HepG2 (cell line): ENCODE data around the gene TAP1. TPM values are rescaled to one million over a fixed set of nuclear protein-coding genes. Genes with fewer than 3 reads are reported as not detected.

Experiments
- ADNP ChIP-seq: sonication (generic); formaldehyde crosslinking; IDR thresholded peaks from 2 replicates; pipeline ENCODE4 v1.4.0; 2020; ENCODE audit warnings: missing genetic modification reagents
- ATF7-NPFF ChIP-seq: sonication (generic); formaldehyde crosslinking; IDR thresholded peaks from 2 replicates; pipeline ENCODE4 v1.8.1; 2023; ENCODE audit warnings: mild to moderate bottlenecking, low read depth, missing genetic modification reagents, moderate library complexity
- ETV6 ChIP-seq: sonication (generic); formaldehyde crosslinking; conservative IDR thresholded peaks from 2 replicates; pipeline ENCODE4 v1.4.0; 2020; ENCODE audit warnings: missing genetic modification reagents
- FOXK2 ChIP-seq: fragments of 450-650 bp; IDR thresholded peaks from 2 replicates; pipeline ENCODE4 v1.6.1; 2016
- IKZF1 ChIP-seq: fragments of 450-650 bp; IDR thresholded peaks from 2 replicates; pipeline ENCODE4 v1.7.1; 2016
- NFATC3 ChIP-seq: sonication (generic); formaldehyde crosslinking; IDR thresholded peaks from 2 replicates; pipeline ENCODE4 v1.5.1; 2020; ENCODE audit warnings: mild to moderate bottlenecking, missing genetic modification reagents
- NFKBIZ ChIP-seq: IDR thresholded peaks from 2 replicates; pipeline ENCODE4 v1.6.1; 2018; ENCODE audit warnings: missing genetic modification reagents, missing compliant biosample characterization
- RFXANK ChIP-seq: IDR thresholded peaks from 2 replicates; pipeline ENCODE4 v1.6.1; 2016
- SMYD3 ChIP-seq: sonication (generic); formaldehyde crosslinking; IDR thresholded peaks from 2 replicates; pipeline ENCODE4 v1.8.1; 2023; ENCODE audit warnings: mild to moderate bottlenecking, missing genetic modification reagents
- SNAPC5 ChIP-seq: sonication (generic); formaldehyde crosslinking; IDR thresholded peaks from 2 replicates; pipeline ENCODE4 v1.8.1; 2023; ENCODE audit warnings: mild to moderate bottlenecking, missing genetic modification reagents, borderline replicate concordance
- SOX5 ChIP-seq: IDR thresholded peaks from 2 replicates; pipeline ENCODE4 v1.6.1; 2016; ENCODE audit warnings: borderline replicate concordance
- ZBTB33 ChIP-seq: sonication (generic); formaldehyde crosslinking; IDR thresholded peaks from 2 replicates; pipeline ENCODE4 v1.4.0; 2020; ENCODE audit warnings: missing genetic modification reagents
- ZMYM4 ChIP-seq: sonication (generic); formaldehyde crosslinking; IDR thresholded peaks from 2 replicates; pipeline ENCODE4 v1.8.1; 2023; ENCODE audit warnings: mild to moderate bottlenecking, missing genetic modification reagents
- ZNF17 ChIP-seq: sonication (generic); formaldehyde crosslinking; IDR thresholded peaks from 2 replicates; pipeline ENCODE4 v1.5.0; 2020; ENCODE audit warnings: mild to moderate bottlenecking, missing genetic modification reagents
- ZNF383 ChIP-seq: sonication (generic); formaldehyde crosslinking; IDR thresholded peaks from 2 replicates; pipeline ENCODE4 v1.4.0; 2020; ENCODE audit warnings: missing genetic modification reagents, mild to moderate bottlenecking, borderline replicate concordance
- ZNF484 ChIP-seq: sonication (generic); formaldehyde crosslinking; IDR thresholded peaks from 2 replicates; pipeline ENCODE4 v1.5.1; 2020; ENCODE audit warnings: mild to moderate bottlenecking, low read depth, missing genetic modification reagents, borderline replicate concordance
- ZNF503 ChIP-seq: sonication (generic); formaldehyde crosslinking; IDR thresholded peaks from 2 replicates; pipeline ENCODE4 v1.4.0; 2020; ENCODE audit warnings: missing genetic modification reagents
- ZNF652 ChIP-seq: IDR thresholded peaks from 2 replicates; pipeline ENCODE4 v1.6.1; 2016; ENCODE audit warnings: low read depth, borderline replicate concordance
- ZNF781 ChIP-seq: sonication (generic); formaldehyde crosslinking; IDR thresholded peaks from 2 replicates; pipeline ENCODE4 v1.5.1; 2020; ENCODE audit warnings: borderline replicate concordance, mild to moderate bottlenecking, missing genetic modification reagents; ENCODE audit errors: not compliant biosample characterization
- ZSCAN31 ChIP-seq: sonication (generic); formaldehyde crosslinking; IDR thresholded peaks from 2 replicates; pipeline ENCODE4 v1.5.0; 2020; ENCODE audit warnings: low read depth, mild to moderate bottlenecking, missing genetic modification reagents
- polyA plus RNA-seq, 8 experiments: library from polyadenylated mRNA; depleted of rRNA in 3 of 8; stranded (reverse) in 7 of 8; unstranded in 1 of 8; fragments of >200 nt; fragmentation: Illumina TruSeq in 4 of 8; extraction: Trizol in 4 of 8; gene quantifications; 2 replicates each; pipeline versions ENCODE4 v1.2.1 to v1.2.3, GENCODE V29; 2011 to 2016; ENCODE audit warnings: low read depth in 4 of 8, missing spikeins in 1 of 8, mixed read lengths in 1 of 8; ENCODE audit not compliant: insufficient read depth in 1 of 8
- total RNA-seq, 5 experiments: library from RNA; depleted of rRNA; stranded (reverse); fragments of >200 nt; fragmentation: Illumina TruSeq; extraction: Trizol; gene quantifications; 2 replicates each; pipeline ENCODE4 v1.2.3, GENCODE V29; 2016; ENCODE audit warnings: low read depth in 1 of 5
- TF ChIP-seq, protein P1 (sequence below), 2 experiments: sonication (generic) in 1 of 2; formaldehyde crosslinking in 1 of 2; IDR thresholded peaks; 2 replicates each; pipeline versions ENCODE4 v1.5.1 to v1.6.1; 2011 to 2020; ENCODE audit warnings: borderline replicate concordance in 1 of 2, low read depth in 1 of 2, low read length in 1 of 2, mild to moderate bottlenecking in 1 of 2, missing genetic modification reagents in 1 of 2, moderate library complexity in 1 of 2
- TF ChIP-seq, protein P2 (sequence below): conservative IDR thresholded peaks from 2 replicates; pipeline ENCODE4 v1.6.1; 2018; ENCODE audit warnings: missing genetic modification reagents

The TAP1 gene
- total and polyA plus RNA-seq, 2 of the 13 experiments (the other 11 are each of a cell fraction or from before 2014, with no cell fraction given), result 31.2 to 52.2 TPM

GRCh38 chr6:32838114-32838958, 15.2 kb downstream of the TAP1 start, which contains the start of gene TAP2 (continued):
- TF ChIP-seq, protein P1, sequence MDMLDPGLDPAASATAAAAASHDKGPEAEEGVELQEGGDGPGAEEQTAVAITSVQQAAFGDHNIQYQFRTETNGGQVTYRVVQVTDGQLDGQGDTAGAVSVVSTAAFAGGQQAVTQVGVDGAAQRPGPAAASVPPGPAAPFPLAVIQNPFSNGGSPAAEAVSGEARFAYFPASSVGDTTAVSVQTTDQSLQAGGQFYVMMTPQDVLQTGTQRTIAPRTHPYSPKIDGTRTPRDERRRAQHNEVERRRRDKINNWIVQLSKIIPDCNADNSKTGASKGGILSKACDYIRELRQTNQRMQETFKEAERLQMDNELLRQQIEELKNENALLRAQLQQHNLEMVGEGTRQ (IDR thresholded peaks at IDR 0.05; ENCODE audit: low read depth, low read length), result no peak
- TF ChIP-seq, protein P1 (CRISPR knock-in tag; IDR thresholded peaks at IDR 0.05; ENCODE audit: borderline replicate concordance), result no peak
- TF ChIP-seq ZNF17 (CRISPR knock-in tag) (no peak), SMYD3 (no peak), ZNF503 (peak; percentile 74; the same call in 1 of the 2 replicates), ZSCAN31 (CRISPR knock-in tag) (peak; percentile 73; the same call in 1 of the 2 replicates), RFXANK (CRISPR knock-in tag) (peak; percentile 98), NFKBIZ (CRISPR knock-in tag) (peak; percentile 90; the same call in 1 of the 2 replicates), ZMYM4 (CRISPR knock-in tag) (peak; percentile 50), ETV6 (CRISPR knock-in tag) (no peak), ZBTB33 (CRISPR knock-in tag) (peak; percentile 60; the same call in 1 of the 2 replicates), ZNF781 (no peak), ATF7-NPFF (peak; percentile 81), IKZF1 (no peak), ADNP (CRISPR knock-in tag) (0 out of 2 replicates have a peak, but pooled peaks have one; percentile 7), SNAPC5 (CRISPR knock-in tag) (no peak), ZNF652 (peak; percentile 55; the same call in 1 of the 2 replicates), NFATC3 (CRISPR knock-in tag) (no peak), FOXK2 (no peak), SOX5 (CRISPR knock-in tag) (peak; percentile 62), ZNF383 (CRISPR knock-in tag) (no peak), ZNF484 (CRISPR knock-in tag) (no peak)
- TF ChIP-seq, protein P2, sequence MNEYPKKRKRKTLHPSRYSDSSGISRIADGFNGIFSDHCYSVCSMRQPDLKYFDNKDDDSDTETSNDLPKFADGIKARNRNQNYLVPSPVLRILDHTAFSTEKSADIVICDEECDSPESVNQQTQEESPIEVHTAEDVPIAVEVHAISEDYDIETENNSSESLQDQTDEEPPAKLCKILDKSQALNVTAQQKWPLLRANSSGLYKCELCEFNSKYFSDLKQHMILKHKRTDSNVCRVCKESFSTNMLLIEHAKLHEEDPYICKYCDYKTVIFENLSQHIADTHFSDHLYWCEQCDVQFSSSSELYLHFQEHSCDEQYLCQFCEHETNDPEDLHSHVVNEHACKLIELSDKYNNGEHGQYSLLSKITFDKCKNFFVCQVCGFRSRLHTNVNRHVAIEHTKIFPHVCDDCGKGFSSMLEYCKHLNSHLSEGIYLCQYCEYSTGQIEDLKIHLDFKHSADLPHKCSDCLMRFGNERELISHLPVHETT, result 0 out of 2 replicates have a peak, but pooled peaks have one; percentile 60
